ENCODE results near the gene CMTM7.
"Not testable (repeated sequence)": the region's sequence is repeated elsewhere in the genome, so short reads cannot be mapped to it uniquely, and the experiment has no call there.

CMTM7 gene

GRCh38 chr3:32383136-32383711, 8.4 kb upstream of the CMTM7 start:
- no peak for DNase-seq (ENCODE audit: low spot score)

DNA sequence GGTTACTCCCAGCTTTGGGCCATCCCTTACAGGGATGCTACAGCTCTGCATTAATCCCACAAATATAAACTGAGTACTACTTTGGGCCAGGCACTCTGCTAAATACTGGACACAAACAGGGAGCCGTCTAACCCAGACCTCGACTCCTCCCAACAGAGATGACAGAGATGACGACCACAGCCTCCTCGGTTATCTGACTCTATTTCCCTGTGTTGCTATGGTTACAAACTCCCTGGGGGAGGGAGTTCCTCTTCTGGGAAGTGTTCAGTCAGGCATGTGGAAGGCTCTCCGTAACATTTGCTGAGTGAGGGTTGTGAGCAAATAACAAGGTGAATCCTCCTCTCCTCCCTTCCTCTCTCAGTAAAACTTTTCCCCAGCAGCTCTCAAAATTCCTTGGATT, 6.7 kb upstream of the CMTM7 start:
- DNase-seq (ENCODE audit: low spot score), result no peak

DNA sequence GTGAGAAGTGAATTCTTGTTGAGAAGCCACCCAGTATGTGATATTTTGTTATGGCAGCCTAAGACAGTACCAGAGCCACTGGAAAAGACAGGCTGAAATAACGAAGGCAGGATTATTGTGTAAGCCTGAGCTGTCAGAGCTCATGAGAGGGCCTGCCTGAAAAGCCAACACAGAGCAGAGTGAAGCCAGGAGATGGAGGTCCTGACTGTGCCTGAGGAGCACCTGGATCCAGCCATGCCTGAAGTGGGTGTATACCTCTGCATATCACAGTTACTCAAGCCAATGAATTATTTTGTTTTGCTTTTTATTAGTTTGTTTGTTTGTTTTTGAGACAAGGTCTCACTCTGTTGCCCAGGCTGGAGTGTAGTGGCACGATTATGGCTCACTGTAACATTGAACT, 4.1 kb upstream of the CMTM7 start:
- no peak for DNase-seq (ENCODE audit: low spot score)

DNA sequence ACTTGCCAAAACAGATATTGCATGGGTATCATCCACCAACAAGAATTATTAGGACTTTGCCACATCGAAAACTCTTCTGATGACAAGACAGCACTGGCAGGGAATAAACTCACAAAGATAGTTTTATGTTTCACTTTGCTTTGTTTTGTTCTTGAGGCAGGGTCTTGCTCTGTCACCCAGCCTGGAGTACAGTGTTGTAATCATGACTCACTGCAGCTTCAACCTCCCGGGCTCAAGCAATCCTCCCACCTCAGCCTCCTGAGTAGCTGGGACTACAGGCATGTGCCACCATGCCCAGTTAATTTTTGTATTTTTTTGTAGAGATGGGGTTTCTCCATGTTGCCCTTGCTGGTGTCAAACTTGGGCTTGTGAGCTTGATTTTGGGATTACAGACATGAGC, 2.1 kb upstream of the CMTM7 start:
- DNase-seq (ENCODE audit: low spot score), result not testable (repeated sequence)

DNA sequence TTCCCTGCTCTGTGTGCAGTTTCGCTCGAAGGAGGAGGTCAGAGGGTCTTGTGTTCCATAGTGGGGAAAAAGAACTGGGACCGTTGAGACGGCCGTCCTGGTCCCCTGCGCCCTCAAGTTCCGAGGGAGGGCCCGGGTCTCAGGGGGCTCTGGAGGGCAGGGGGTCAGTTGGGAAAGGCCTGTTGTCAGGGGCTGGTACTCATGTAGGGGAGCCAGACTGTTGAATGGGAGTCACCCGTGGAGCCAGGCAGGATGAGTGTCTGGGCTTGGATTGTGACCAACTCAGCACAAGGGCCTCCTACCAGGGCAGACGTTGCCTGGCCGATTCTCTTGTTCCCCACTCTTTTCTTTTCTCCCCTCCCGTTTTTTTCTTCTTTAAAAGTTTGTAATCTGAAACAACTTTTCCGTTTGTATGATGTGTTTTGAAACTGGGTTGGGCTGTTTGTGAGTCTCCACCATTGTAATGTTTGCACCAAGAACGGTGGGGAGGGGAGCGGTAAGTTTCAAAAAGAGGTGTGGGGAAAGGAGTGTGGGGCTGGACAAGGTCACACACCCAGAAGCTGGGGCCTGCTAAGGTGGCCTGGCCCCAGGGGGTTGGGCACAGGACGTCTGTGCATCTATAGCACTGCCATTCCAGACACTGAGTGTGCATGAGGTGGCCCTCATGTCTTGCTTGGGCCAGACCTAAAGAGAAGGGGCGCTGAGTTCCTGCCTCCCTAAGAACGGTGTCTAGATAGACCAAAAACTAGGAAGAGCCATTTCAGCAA, 1.1 kb downstream of the CMTM7 start:
- peak; percentile 79 for DNase-seq (ENCODE audit: low spot score)

DNA sequence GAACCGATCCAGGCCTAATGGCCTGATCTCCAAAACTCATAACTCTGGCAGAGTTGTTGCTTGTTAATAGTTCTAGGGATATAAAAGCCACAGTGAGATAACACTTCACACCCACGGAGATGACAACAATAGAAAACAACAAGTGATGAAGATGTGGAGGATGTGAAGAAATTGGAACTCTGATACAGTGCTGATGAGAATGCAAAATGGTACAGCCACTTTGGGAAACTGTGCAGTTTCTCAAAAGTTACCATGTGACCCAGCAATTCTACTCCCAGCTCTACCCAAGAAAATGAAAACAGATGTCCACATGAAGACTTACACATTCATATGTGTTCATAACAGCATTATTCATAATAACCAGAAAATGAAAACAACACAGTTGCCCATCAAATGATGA, 3.8 kb downstream of the CMTM7 start:
- no peak for DNase-seq (ENCODE audit: low spot score)

GRCh38 chr3:32397941-32398340, 6.3 kb downstream of the CMTM7 start:
- no peak for DNase-seq (ENCODE audit: low spot score)

DNA sequence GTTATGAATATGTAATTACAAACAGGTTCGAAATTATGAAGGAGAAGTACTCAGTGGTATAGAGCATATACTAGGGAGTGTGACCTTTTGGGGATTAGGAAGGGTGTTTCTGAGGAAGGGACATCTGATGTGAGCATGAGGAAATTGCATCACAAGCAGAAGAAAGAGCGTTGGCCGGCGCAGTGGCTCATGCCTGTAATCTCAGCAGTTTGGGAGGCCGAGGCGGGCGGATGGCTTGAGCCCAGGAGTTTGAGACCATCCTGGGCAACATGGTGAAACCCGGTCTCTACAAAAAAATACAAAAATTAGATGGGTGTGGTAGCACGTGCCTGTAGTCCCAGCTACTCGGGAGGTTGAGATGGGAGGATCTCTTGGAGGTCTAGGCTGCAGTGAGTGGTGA, 6.9 kb downstream of the CMTM7 start:
- DNase-seq (ENCODE audit: low spot score), result no peak

DNA sequence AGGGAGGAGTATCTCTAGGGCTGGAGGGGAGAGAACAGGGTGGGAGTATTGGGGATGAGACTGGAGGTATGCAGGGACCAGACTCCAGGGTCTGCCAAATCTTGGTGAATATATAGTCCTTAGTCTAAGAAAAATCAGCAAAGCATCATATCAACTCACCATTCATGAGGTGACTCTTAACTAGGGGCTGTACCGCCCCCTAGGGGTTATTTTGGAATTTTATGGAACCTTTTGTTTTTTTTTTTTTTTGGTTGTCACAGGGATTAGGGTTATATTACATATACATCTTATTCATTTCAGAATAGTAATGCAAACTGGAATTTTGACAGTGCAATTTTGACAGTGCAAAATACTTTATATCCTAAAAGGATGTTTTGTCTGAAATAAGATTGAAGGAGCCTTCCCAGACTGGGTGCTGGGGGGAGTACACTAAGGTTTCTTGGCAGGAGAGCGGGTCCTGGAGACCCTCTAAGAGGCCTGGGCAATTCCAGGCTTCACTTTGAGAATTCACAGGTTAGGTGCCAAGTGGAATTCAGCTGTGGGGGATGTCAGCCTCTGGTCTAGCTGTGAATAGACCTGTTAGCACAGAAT, 7.5 kb downstream of the CMTM7 start:
- DNase-seq (ENCODE audit: low spot score), result peak; percentile 64

DNA sequence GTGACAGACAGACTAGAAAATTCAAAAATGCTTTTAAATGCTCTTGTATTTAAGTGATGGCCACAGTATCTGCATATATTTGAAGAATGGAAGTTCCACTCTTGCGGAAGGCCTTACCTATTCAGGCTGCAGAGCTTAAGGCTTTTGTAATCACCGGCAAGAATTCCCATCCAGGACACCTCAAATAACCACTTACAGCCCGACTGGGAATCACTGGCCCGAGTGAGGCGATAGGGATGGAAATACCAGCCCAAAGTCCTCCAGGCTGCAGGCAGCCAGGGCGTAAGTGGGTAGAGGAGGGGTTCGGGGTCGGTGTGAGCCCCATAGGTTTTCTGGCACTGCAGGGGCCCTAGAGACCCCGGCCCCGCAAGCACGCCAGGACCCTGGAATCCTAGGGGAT, 9.5 kb downstream of the CMTM7 start:
- DNase-seq (ENCODE audit: low spot score), result no peak

- peak; percentile 88 for DNase-seq (ENCODE audit: low spot score)
Measured at GRCh38 chr3:32401556-32402081, 10.0 kb downstream of the CMTM7 start.

DNA sequence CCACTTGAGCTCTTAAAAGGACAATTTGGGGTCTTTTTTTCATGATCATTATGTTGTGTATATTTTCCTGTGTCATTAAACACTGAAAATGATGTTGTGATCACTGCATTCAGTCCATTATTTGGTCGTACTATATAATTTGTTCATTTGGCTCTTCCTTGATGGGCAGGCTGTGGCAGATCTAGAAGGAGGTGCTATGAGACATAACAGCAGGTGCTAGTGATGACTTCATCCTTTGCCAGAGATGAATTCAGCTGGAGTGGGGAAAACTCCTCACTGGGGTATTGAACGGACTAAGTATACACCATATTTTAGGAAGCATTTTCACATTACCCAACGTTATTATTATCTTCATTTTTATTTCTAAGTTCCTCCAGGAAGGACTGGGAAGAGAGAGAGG, 12.0 kb downstream of the CMTM7 start:
- DNase-seq (ENCODE audit: low spot score), result no peak

GRCh38 chr3:32404714-32405113, 13.1 kb downstream of the CMTM7 start:
- DNase-seq (ENCODE audit: low spot score), result no peak

GRCh38 chr3:32405155-32405554, 13.5 kb downstream of the CMTM7 start:
- no peak for DNase-seq (ENCODE audit: low spot score)

DNA sequence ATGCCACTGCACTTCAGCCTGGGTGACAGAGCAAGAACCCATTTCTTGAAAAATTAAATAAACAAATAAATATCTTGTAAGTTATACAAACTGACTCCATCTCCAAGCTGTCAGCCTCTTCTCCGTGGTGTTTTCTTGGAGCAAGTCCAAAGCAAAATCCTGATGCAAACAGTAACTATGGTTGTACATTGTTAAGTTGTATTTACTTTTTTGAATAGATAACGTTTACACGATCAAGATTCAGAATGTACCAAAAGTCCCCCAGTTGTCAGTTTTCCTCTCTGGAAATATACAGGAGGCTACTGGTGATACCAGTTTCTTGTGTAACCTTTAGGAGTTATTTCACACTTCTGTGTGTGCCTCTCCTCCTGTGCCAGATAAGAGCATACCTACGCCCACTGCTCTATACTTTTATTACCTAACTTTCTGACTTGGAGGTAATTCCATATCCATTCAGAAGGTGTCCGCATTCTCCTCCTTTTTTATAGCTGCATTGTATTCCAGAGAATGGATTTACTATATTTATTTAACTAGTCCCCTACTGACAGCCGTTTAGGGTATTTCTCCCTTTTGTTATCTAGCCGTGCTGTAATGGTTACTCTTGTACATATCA, 14.2 kb downstream of the CMTM7 start:
- no peak for DNase-seq (ENCODE audit: low spot score)

GRCh38 chr3:32406486-32407408, 15.1 kb downstream of the CMTM7 start:
- DNase-seq (ENCODE audit: low spot score), result no peak

- DNase-seq (ENCODE audit: low spot score), result no peak
Measured at GRCh38 chr3:32410367-32411246, 19.0 kb downstream of the CMTM7 start.

GRCh38 chr3:32411442-32411841, 19.8 kb downstream of the CMTM7 start:
- DNase-seq (ENCODE audit: low spot score), result no peak

DNA sequence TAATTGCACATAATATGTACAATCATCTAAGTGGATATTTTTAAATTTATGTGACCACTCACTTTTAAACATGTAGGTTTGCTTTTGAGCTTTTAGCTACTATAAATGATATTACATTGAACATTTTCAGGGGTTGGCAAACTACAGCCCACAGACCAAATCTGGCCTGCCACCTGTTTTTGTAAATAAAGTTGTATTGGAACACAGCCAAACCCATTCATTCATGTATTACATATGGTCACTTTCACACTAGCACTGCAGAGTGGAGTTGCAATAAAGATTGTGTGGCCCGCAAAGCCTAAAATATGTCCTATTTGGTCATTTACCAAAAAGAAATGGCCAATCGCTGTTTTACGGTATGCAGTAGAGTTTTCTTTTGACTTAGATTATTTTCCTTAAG, 21.2 kb downstream of the CMTM7 start:
- DNase-seq (ENCODE audit: low spot score), result no peak

- no peak for DNase-seq (ENCODE audit: low spot score)
Measured at GRCh38 chr3:32413845-32414521, 22.3 kb downstream of the CMTM7 start.
